ENCODE results near the gene OR4N2. TPM values are rescaled to one million over a fixed set of nuclear protein-coding genes. Genes with fewer than 3 reads are reported as not detected.
"Not testable (repeated sequence)": the region's sequence is repeated elsewhere in the genome, so short reads cannot be mapped to it uniquely, and the experiment has no call there.

The OR4N2 gene
- total and polyA plus RNA-seq, 7 experiments from 2014 or later = not detected

DNA sequence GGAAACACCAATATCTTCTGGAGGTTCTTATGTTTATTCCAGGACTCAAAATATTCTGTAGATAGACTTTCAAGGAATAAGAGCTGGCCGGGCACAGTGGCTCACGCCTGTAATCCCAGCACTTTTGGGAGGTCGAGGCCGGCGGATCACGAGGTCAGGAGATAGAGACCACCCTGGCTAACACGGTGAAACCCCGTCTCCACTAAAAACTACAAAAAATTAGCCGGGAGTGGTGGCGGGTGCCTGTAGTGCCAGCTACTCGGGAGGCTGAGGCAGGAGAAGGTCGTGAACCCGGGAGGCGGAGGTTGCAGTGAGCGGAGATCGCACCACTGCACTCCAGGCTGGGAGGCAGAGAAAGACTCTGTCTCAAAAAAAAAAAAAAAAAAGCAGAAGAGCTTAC is 17.7 kb upstream of the OR4N2 start:
- H3K4me3 ChIP-seq (ENCODE audit: low read length); H3K27ac Mint-ChIP-seq; POLR2A ChIA-PET; DNase-seq; H3K36me3 Mint-ChIP-seq; H3K9me3 ChIP-seq (ENCODE audit: control insufficient read depth in 2 of 3, low read length in 3 of 3); ATAC-seq; H3K27me3 Mint-ChIP-seq; intact Hi-C loops (cut with micrococcal nuclease); H3K9me3 Mint-ChIP-seq; H3K4me1 Mint-ChIP-seq; H3K4me1 ChIP-seq (ENCODE audit: control insufficient read depth in 2 of 2, insufficient read depth in 2 of 2, low read length in 2 of 2); CTCF ChIA-PET; H3K4me3 Mint-ChIP-seq; H3K27ac ChIP-seq (ENCODE audit: low read depth, low read length); H3K27me3 ChIP-seq (ENCODE audit: control insufficient read depth in 2 of 2, insufficient read depth in 2 of 2, low read length in 2 of 2); H3K36me3 ChIP-seq (ENCODE audit: control insufficient read depth in 2 of 3, insufficient read depth in 3 of 3, low read length in 3 of 3): not testable (repeated sequence)

DNA sequence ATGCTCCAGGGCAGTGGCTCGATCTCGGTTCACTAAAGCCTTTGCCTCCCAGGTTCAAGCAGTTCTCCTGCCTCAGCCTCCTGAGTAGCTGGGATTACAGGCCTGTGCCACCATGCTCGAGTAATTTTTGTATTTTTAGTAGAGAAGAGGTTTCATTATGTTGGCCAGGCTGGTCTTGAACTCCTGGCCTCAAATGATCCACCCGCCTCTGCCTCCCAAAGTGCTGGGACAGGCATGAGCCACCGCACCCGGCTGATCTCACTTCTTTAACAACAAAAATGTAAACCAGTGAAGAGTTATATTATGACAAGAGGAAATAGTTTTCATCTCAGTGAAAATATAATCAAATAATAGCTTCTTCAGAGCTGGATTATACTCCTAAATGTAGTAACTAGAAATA is 16.3 kb upstream of the OR4N2 start:
- H3K27me3 Mint-ChIP-seq; H3K4me1 ChIP-seq (ENCODE audit: control insufficient read depth in 2 of 2, insufficient read depth in 2 of 2, low read length in 2 of 2); H3K36me3 ChIP-seq (ENCODE audit: control insufficient read depth in 2 of 3, insufficient read depth in 3 of 3, low read length in 3 of 3); H3K27ac Mint-ChIP-seq; H3K4me1 Mint-ChIP-seq; H3K9me3 ChIP-seq (ENCODE audit: control insufficient read depth in 2 of 3, low read length in 3 of 3); H3K9me3 Mint-ChIP-seq; DNase-seq; CTCF ChIA-PET; H3K27me3 ChIP-seq (ENCODE audit: control insufficient read depth in 2 of 2, insufficient read depth in 2 of 2, low read length in 2 of 2); H3K4me3 ChIP-seq (ENCODE audit: low read length); intact Hi-C loops (cut with micrococcal nuclease); H3K27ac ChIP-seq (ENCODE audit: low read depth, low read length); H3K36me3 Mint-ChIP-seq; POLR2A ChIA-PET; H3K4me3 Mint-ChIP-seq; ATAC-seq: not testable (repeated sequence)

- H3K4me3 ChIP-seq (ENCODE audit: low read length); H3K4me3 Mint-ChIP-seq; H3K4me1 ChIP-seq (ENCODE audit: control insufficient read depth in 2 of 2, insufficient read depth in 2 of 2, low read length in 2 of 2); POLR2A ChIA-PET; H3K4me1 Mint-ChIP-seq; CTCF ChIA-PET; DNase-seq; intact Hi-C loops (cut with micrococcal nuclease); H3K9me3 Mint-ChIP-seq; H3K9me3 ChIP-seq (ENCODE audit: control insufficient read depth in 2 of 3, low read length in 3 of 3); H3K27ac ChIP-seq (ENCODE audit: low read depth, low read length); ATAC-seq; H3K27ac Mint-ChIP-seq; H3K36me3 Mint-ChIP-seq; H3K27me3 ChIP-seq (ENCODE audit: control insufficient read depth in 2 of 2, insufficient read depth in 2 of 2, low read length in 2 of 2); H3K27me3 Mint-ChIP-seq; H3K36me3 ChIP-seq (ENCODE audit: control insufficient read depth in 2 of 3, insufficient read depth in 3 of 3, low read length in 3 of 3): not testable (repeated sequence)
Observed at GRCh38 chr14:19788150-19788549, 15.4 kb upstream of the OR4N2 start.

GRCh38 chr14:19796520-19797108 is 7.0 kb upstream of the OR4N2 start:
- intact Hi-C loops (cut with micrococcal nuclease); H3K27me3 Mint-ChIP-seq; POLR2A ChIA-PET; H3K27me3 ChIP-seq (ENCODE audit: control insufficient read depth in 2 of 2, insufficient read depth in 2 of 2, low read length in 2 of 2); H3K27ac Mint-ChIP-seq; DNase-seq; H3K4me3 Mint-ChIP-seq; H3K4me1 ChIP-seq (ENCODE audit: control insufficient read depth in 2 of 2, insufficient read depth in 2 of 2, low read length in 2 of 2); H3K4me3 ChIP-seq (ENCODE audit: low read length); H3K4me1 Mint-ChIP-seq; ATAC-seq; CTCF ChIA-PET; H3K27ac ChIP-seq (ENCODE audit: low read depth, low read length); H3K36me3 ChIP-seq (ENCODE audit: control insufficient read depth in 2 of 3, insufficient read depth in 3 of 3, low read length in 3 of 3); H3K9me3 Mint-ChIP-seq; H3K9me3 ChIP-seq (ENCODE audit: control insufficient read depth in 2 of 3, low read length in 3 of 3); H3K36me3 Mint-ChIP-seq: not testable (repeated sequence)

- Mint-ChIP-seq H3K27ac (no peak overlapping the region), H3K4me1 (no peaks in the 10 kb centered on the region)
- no peak for DNase-seq
Observed at GRCh38 chr14:19799880-19800279, 3.7 kb upstream of the OR4N2 start.

GRCh38 chr14:19800282-19801117 is 3.1 kb upstream of the OR4N2 start:
- H3K4me1 ChIP-seq (ENCODE audit: control insufficient read depth in 2 of 2, insufficient read depth in 2 of 2, low read length in 2 of 2) = no peaks in the 10 kb centered on the region
- H3K36me3 ChIP-seq (ENCODE audit: control insufficient read depth in 2 of 3, insufficient read depth in 3 of 3, low read length in 3 of 3) = no peaks in the 10 kb centered on the region
- Mint-ChIP-seq H3K4me3 (no peak overlapping the region), H3K27me3 (peaks cover 0 to 9% (median 0%) of the 10 kb centered on the region in 5 donors), H3K9me3 (peaks cover 0 to 3% (median 0%) of the 10 kb centered on the region in 11 donors), H3K4me1 (no peaks in the 10 kb centered on the region), H3K27ac (no peak overlapping the region), H3K36me3 (no peaks in the 10 kb centered on the region)
- no peaks in the 10 kb centered on the region for H3K27me3 ChIP-seq (ENCODE audit: control insufficient read depth in 2 of 2, insufficient read depth in 2 of 2, low read length in 2 of 2)
- H3K27ac ChIP-seq (ENCODE audit: low read depth, low read length) = no peak overlapping the region
- intact Hi-C loops (cut with micrococcal nuclease) = no loop called here
- POLR2A ChIA-PET = no interaction called here
- CTCF ChIA-PET = no interaction called here
- no peak overlapping the region for H3K4me3 ChIP-seq (ENCODE audit: low read length)
- ATAC-seq = no peak
- H3K9me3 ChIP-seq (ENCODE audit: control insufficient read depth in 2 of 3, low read length in 3 of 3) = no peaks in the 10 kb centered on the region
- DNase-seq = no peak

More at GRCh38 chr14:19799880-19800279, 3.7 kb upstream of the OR4N2 start:
- ATAC-seq = no peak
- no peak overlapping the region for H3K4me3 ChIP-seq (ENCODE audit: low read length)
- H3K4me3 Mint-ChIP-seq = no peak overlapping the region
- peaks cover 0 to 3% (median 0%) of the 10 kb centered on the region in 11 donors for H3K9me3 Mint-ChIP-seq
- intact Hi-C loops (cut with micrococcal nuclease) = no loop called here
- CTCF ChIA-PET = no interaction called here
- POLR2A ChIA-PET = no interaction called here
- H3K36me3 Mint-ChIP-seq = no peaks in the 10 kb centered on the region
- H3K27me3 ChIP-seq (ENCODE audit: control insufficient read depth in 2 of 2, insufficient read depth in 2 of 2, low read length in 2 of 2) = no peaks in the 10 kb centered on the region
- no peaks in the 10 kb centered on the region for H3K9me3 ChIP-seq (ENCODE audit: control insufficient read depth in 2 of 3, low read length in 3 of 3)
- peaks cover 0 to 9% (median 0%) of the 10 kb centered on the region in 5 donors for H3K27me3 Mint-ChIP-seq
- H3K36me3 ChIP-seq (ENCODE audit: control insufficient read depth in 2 of 3, insufficient read depth in 3 of 3, low read length in 3 of 3) = no peaks in the 10 kb centered on the region
- no peak overlapping the region for H3K27ac ChIP-seq (ENCODE audit: low read depth, low read length)
- no peaks in the 10 kb centered on the region for H3K4me1 ChIP-seq (ENCODE audit: control insufficient read depth in 2 of 2, insufficient read depth in 2 of 2, low read length in 2 of 2)

DNA sequence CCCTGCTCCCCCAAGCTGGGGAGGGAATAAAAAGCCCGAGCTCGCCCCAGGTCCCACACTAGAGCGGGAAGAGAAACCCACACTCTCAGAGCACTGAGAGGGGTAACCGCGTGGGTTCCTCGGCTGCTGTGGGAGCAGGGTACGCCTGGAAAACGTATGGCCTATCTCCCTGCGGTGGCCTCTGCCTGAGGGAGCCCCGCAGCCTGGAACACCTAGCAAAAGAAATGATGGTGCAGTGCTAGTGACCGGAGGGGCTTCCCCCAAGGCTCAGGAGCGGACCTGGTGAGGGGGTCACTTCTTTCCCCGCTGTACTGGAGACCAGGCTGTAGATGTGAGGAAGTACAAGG is 2.5 kb upstream of the OR4N2 start:
- Mint-ChIP-seq H3K4me1 (no peaks in the 10 kb centered on the region), H3K27me3 (peaks cover 0 to 9% (median 0%) of the 10 kb centered on the region in 5 donors), H3K4me3 (no peak overlapping the region), H3K9me3 (peaks cover 0 to 3% (median 0%) of the 10 kb centered on the region in 11 donors), H3K36me3 (no peaks in the 10 kb centered on the region), H3K27ac (no peak overlapping the region)
- intact Hi-C loops (cut with micrococcal nuclease) = no loop called here
- H3K36me3 ChIP-seq (ENCODE audit: control insufficient read depth in 2 of 3, insufficient read depth in 3 of 3, low read length in 3 of 3) = no peaks in the 10 kb centered on the region
- CTCF ChIA-PET = no interaction called here
- H3K9me3 ChIP-seq (ENCODE audit: control insufficient read depth in 2 of 3, low read length in 3 of 3) = no peaks in the 10 kb centered on the region
- POLR2A ChIA-PET = no interaction called here
- DNase-seq (no peak), ATAC-seq (peak; percentile 16)
- no peak overlapping the region for H3K27ac ChIP-seq (ENCODE audit: low read depth, low read length)
- no peaks in the 10 kb centered on the region for H3K27me3 ChIP-seq (ENCODE audit: control insufficient read depth in 2 of 2, insufficient read depth in 2 of 2, low read length in 2 of 2)
- no peaks in the 10 kb centered on the region for H3K4me1 ChIP-seq (ENCODE audit: control insufficient read depth in 2 of 2, insufficient read depth in 2 of 2, low read length in 2 of 2)
- H3K4me3 ChIP-seq (ENCODE audit: low read length) = no peak overlapping the region

All from naive thymus-derived CD4-positive, alpha-beta T cell (primary cell).